GOT3 (cell line): ENCODE results near the gene S100A8.

Source experiments
- DNase-seq: peaks from one replicate; lab custom pipeline; 2025; ENCODE audit warnings: mixed read lengths; lab: John Stamatoyannopoulos, UW

The S100A8 gene

DNA sequence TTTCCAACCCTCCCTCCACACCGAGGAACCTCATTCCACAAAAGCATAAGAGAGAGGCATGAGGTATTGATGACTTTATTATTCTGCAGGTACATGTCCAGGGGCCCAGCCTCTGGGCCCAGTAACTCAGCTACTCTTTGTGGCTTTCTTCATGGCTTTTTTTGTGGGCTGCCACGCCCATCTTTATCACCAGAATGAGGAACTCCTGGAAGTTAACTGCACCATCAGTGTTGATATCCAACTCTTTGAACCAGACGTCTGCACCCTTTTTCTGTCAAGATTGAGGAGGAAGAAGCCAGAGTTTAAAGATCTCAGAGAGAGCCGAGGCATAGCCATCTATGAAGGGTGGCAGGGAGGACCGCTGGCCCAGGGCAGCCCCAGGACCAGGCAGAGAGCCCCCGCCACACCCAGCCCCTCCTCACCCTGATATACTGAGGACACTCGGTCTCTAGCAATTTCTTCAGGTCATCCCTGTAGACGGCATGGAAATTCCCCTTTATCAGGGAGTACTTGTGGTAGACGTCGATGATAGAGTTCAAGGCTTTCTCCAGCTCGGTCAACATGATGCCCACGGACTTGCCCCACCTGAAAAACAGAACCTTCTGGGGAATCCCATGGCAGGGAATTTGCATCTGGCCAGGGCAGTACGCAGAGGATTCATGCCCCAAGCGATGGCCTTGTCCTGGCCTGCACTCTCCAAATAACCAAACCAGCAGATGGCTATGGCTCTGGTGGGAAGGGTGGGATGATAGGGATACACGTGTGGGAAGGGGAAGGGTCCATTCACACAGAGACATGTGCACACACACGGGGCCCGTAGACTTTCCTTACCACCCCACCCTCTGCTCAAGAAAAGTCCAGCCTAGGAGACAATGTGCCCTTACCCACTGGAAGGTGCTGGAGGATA, 647 bp downstream of the S100A8 start:
- no peak for DNase-seq

DNA sequence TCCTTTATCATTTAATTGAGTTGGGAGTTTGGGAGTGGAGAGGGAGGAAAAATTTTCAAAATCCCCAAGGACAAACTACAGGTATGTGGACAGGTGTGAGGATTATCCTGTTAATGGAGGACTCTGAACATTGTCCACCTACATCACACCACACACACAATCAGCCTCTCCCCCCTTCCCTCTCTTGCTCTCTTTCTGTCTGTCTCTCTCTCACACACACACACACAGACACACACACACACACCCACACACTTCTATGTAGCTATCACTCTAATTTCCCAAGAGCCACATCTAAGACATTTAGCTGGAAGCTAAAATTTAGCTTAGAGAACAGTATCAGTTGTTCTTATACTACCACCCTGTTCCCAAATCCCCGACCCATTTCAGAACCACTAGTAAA, 1.5 kb downstream of the S100A8 start:
- no peak for DNase-seq

DNA sequence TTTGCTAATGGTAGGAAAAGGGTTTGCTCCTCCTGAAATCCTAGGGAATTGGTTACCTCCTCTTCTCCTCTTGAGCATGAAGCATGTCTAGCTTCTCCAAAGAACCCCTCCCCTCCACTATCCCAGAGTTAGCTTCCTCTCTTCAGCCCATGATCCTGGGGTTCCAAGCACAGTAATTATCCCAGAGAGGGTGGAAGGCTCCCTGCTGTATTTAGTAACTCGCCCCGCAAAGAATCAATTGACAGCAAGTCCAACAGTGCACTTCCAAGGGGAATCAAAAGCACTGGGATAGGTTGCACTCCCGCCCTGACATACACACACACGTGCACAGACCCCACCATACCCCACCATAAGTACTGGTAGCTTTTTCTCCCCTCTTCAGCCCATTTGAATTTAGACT, 3.1 kb downstream of the S100A8 start:
- DNase-seq = no peak

DNA sequence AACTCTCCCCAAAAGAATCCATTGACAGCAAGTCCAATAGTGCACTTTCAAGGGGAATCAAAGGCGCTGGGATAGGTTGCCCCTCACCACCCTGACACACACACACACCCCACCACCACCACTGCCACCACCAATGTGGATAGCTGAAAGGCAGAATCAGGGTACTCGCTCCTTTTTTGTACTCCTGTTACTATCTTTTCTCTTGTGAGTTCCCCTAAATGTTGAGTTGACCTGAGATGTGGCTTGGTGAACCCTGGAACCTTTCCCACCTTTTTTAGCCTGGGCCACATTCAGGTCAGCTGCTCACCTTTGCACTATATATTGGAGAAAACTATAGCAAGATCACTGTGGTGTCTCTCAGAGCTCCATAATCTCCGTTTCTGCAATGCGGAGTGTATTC, 3.9 kb downstream of the S100A8 start:
- no peak for DNase-seq

DNA sequence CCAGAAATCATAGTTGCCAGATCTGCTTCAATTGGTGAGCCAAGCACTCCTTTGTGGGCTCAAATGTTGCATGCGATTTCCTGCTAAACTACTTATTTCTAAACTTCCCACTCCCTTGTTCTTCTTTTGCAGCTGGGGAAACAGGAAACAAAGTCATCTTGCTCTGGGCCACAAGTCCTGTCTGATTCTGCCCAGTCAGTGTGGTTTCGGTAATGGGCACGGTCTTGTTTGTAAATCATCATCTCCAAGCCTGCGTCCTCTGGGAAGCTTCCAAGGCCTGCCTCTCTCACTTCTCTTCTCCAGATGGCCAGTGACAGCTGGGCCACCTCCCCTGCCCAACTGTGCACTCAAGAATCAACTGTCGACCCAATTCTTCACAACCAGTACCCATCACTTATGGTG, 4.4 kb downstream of the S100A8 start:
- no peak for DNase-seq

DNA sequence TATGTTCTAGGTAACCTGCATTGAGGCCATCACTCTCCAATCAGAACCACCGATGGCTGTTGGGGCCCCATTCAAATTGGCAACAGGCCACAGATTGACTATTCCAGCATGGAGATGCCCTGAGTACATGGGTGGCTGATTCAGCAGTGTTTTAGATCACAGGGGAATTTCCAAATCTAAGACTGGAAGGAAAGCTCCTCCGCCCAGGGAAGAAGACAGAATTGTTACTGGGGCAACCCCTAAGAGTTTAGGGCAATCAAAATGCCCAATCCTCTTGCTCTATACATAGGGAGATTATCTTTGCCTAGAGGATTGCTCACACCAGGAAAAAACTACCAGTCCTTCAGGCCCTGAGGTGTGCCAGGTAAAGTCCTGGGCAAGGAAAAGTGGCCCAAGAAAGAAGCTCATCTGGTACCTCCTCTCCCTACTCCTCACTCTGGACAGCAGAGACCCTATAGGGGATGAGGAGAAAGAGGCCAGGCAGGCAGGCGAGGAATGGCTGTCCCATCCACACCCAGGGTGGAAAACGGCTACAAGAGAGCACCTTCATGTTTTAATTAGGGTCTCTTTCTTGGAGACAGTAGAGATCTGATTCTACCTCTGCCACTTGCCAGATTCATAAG, 5.8 kb downstream of the S100A8 start:
- no peak for DNase-seq

DNA sequence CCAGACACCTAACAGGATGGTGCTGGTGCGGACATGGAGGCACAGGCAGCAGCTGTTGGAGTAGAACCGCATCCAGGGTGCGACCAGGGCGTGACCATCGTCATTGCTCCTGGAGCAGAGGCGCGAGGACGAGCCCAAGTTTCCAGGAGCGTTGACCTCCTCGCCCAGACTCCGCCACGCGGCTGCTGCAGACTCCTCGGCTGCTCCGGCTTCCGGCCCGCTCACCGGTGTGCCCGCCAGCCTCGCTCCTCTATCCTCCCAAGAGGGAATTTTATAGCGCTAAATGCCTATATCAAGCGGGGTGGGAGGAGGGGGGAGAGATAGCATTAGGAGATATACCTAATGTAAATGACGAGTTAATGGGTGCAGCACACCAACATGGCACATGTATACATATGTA, 10.2 kb downstream of the S100A8 start:
- no peak for DNase-seq

DNA sequence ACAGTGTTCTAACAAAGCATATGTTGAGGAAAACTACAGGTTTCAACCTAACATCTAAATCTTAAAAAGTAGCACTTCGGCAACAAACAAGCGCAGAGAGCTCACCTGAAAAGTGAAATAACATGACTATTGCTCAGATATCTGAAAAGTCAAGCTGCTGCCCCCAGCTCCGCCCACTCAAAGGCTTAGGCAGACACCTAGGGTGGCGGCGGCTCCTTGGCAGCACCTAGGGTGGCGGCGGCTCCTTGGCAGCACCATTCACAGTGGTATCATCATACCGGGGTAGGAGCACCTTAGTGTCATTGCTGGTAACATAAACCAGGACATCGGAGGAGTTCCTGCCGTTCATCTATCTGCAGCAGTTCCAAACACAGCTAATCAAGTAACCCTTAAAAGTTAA, 11.3 kb downstream of the S100A8 start:
- DNase-seq = no peak

DNA sequence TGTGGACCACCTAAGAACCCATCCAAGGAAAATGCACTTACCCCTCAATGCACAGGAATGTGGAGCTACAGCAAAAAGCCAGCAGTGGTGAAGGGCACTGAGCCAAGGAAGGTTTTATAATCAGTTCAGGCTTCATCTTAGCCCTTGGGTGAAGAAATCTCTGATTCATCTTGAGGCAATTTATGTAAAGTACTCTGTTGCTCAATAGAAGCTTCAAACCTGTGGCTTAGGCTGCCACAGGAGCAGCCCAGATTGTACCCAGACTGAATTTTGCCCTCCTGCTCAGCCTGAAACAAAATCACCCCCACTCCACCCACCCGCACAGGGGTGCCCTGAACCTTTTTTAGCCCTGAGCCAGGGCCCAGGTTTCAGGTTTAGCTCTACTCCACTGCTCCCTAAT, 15.4 kb downstream of the S100A8 start, which contains the start of gene S100A12:
S100A12 (minus strand) TSS at position 111 of the 400 bp plus-strand sequence. CDS start 1,029 bp downstream, outside the sequence.
- peak; percentile 6 for DNase-seq

DNA sequence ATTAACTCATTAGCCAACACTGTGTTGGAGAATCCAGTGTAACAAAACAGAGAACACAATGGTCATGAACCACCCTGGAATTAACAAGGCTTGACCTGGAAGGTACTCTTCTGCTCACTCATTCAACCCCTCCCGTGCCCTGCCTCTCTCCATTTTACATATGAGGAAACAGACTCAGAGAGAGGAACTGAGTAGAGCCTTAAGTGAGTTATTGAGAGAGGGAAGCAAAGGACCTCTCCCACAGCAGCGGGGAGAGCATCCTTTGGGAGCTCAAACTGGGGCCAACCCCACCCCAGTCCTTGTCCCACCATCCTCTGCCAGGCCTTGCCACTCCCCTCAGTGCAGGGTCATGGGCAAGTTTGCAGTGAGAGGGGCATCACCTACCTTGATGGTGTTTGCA, 16.8 kb downstream of the S100A8 start:
- no peak for DNase-seq

DNA sequence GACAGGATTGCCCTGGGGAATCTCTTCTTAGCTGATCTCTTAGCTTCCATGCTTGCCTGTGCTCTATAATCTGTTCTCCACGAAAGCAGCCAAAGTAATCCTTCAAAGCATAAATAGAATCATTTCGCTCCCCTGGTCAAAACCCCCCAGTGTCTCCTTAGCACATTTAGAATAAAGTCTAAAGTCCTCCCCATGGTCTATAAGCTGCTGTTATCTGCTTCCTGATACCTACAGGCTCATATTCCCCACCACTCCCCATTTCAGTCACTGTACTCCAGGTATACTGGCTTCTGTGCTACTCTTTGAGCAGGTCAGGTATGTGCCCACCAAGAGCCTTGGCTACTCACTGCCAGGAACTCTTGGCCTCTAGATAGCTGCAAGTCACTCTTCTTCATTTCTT, 18.3 kb downstream of the S100A8 start:
- DNase-seq = no peak

DNA sequence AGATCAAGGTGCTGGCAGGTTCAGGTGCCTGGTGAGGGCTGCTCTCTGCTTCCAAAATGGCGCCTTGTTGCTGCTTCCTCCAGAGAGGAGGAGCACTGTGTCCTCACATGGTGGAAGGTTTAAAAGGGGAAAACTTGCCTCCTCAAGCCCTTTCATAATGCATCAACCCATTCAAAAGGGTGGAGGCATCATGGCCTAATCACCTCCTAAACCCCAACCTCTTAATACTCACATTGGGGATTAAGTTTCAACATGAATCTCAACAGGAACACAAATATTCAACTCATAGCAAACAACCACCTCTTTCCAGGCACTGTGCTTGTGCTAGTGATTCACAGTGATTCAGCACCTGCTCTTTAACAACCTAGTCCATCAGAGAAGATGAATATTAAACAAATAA, 19.6 kb downstream of the S100A8 start:
- no peak for DNase-seq

DNA sequence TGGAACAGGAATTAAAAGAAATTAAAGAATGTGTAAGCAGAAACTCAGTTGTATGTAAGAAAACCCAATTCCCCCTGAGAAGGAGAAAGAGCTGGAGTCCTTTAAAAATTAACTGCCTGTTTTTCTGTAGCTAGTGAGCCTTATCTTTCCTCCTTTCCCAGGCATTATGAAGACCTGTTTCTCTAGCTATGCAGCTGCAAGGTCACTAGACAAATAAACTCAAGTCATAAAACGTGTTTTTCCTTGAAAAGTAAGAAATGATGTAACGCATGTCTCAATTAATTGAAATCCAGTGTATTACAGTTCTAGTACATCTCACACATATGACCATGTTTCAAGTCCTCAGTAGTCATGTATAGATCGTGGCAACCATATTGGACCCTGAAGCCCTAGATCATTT, 20.7 kb downstream of the S100A8 start:
- no peak for DNase-seq

DNA sequence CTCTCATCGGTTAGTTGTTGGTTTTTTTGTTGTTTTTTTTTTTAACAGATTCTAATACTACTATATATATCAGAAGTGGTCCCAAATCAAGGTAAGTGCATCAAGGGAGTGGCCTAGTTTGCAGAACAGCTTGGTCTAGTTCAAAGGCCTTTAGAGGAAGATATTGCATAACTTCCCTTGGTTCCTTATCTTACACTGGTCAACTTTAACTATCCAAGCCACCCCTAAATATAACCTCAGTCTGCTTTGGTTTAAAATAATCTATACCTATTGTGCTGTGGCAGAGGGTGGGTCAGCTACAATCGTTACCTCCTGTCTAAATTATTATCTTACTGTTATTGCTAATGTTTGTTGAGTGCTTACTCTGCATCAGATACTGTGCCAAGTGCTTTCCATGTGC, 22.4 kb downstream of the S100A8 start:
- DNase-seq = no peak

DNA sequence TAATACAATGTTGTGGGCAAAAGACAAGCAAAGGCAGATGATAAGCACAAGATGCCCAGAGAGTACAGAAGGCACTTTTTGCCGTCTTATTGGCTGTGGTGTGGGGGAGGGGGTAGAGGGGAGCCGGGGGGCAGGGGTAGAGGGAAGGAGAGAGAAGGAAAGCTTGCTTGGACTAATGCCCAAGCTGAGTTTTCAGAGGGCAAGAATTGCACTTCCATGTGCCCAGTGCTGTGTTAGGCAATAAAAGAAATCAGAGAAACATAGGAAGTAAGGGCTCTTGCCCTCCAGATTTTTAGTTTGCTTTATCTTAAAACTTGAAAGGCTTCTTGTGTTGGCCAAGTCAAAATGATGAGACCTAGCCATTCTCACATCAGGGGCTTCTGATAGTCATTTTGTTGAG, 23.8 kb downstream of the S100A8 start:
- DNase-seq = no peak

DNA sequence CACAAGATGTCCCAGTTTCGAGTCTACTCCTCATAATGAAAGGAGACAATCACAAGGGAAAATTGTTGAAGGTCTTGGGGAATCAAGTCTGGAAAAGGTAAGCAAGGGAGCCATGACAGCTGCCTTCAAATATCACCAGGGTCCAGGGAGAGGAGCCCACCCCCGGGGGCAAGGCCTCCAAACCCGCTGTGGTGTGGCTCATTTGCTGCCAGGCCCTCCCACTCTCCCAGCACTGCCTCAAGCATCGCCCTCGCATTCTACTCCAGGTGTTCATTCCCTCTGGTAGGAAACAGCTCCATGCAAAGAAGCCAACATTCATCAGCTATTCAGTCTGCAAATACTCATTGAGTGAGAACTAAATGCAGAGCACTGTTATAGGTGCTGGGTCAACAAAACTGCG, 24.6 kb downstream of the S100A8 start:
- DNase-seq = no peak

DNA sequence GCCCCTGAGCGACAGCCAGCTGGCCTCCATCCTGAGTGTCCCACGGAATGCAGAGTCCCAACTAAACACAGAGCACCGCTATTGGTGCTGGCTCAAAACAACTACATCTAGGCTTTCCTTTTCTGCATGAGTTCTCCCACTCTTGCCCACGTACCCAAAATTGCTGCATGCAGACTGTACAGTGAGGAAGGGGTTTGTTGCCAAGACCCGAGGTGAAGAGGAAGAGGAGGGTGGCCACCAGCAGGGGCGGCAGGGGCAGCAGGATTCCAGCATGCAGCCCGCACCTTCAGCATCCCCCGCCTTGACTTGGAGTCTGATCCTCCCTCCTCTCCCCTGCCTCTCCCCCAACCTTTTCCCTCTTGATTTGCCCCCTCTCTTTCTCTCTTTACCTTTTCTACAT, 25.2 kb downstream of the S100A8 start:
- DNase-seq = no peak

DNA sequence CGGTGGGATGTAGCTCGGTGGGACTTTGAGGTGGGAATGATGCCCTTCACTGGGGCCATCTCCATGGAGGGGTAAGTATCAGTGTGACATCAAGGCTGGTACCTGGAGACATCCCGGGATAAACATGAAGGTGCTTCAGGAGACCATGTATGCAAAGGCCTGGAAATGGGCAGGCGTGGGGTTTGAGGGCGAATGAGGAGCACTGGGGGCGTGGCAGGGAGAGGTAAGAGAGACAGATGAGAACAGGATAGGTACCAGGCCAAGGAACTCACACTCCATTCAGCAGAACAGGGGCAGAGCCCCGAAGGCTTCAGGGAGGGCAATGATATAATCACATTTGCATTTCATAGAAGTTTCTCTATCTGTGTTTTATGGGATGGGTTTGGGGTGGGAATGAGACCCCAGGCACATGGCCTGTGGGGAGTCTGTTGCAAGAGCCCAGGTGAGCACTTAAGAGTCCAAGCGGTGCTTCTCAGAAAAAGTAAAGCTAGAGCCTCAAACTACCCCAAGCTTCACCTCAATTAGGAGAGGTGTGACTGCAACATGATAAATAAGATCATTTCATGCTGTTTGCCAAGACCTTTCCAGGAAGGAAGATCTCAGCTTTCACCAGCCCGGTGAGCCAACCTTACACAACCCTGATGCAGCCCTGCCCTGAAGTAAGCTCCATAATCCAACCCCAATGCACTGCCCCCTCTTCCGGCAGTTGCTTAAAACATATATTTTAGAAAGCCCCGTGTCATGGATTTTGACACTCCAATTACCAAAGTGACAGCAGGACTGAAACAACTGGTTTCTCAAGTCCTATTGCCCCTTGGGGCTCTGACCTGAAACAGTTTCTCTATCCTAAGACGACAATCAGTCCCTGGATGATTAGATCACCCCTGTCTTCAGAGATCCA, 25.9 kb downstream of the S100A8 start:
- no peak for DNase-seq

DNA sequence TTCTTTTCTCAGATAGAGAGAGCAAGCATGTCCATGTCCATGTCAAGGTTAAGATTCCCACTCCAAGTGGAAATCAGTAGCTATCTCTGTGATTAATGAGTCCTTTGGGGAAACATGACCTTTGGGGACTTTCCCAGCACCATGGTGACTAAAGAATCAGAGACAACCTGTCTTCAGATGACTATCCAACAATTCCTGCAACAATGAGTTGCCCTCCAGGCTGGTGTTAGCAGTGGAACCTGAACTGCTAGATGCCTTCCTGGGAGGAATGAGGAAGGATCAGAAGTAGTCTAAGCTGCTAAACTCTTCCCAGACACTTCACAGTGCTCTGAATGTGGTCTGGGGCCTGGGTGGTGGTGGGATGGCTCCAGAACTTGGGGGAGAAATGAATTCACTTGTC, 26.7 kb downstream of the S100A8 start:
- no peak for DNase-seq

DNA sequence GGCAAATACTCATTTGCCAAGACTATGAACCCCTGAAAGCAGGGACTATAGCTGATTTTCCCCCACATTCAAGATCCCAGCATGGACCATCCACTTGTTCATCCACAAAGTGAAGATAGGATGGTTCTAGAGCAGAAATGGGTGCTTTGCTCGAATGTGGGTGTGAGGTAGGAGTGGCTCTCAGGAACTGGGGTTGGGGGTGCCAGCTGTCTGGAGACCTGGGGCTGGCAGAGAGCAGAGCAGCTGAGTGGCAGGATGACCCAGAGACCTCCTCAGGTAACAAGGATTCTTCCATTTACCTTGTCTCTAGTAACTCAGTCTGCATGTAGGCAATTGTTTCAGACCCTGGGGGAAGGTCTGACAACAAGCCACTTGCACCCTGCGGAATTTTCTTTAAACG, 27.2 kb downstream of the S100A8 start:
- DNase-seq = no peak

DNA sequence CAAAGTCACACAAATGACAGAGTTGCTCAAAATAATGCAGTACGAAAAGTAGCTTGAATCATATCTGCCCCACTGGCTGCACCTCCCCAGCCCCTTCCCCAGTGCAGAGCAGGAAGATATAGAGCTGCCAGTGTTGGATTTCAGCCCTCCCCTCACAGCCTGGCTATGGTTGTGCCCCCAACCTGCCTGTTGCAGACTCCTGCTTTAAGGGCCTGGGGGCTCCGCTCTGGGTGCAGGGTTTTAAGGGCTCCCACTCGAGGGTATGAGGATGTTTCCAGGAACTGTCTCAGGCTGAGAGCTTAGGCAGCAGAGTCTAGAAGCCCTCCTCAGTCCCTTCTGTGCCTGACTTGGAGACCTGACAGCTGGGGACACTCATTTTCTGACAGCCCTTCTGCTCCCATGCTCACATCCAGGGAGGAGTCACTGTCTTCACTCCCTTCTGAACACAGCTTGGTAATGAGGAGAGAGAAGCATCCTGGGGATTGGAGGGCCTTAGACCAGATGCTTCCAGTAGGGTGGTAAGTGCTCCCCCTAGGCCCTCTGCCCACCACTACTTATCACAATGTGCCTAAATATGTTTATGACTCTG, 28.6 kb downstream of the S100A8 start:
- no peak for DNase-seq

DNA sequence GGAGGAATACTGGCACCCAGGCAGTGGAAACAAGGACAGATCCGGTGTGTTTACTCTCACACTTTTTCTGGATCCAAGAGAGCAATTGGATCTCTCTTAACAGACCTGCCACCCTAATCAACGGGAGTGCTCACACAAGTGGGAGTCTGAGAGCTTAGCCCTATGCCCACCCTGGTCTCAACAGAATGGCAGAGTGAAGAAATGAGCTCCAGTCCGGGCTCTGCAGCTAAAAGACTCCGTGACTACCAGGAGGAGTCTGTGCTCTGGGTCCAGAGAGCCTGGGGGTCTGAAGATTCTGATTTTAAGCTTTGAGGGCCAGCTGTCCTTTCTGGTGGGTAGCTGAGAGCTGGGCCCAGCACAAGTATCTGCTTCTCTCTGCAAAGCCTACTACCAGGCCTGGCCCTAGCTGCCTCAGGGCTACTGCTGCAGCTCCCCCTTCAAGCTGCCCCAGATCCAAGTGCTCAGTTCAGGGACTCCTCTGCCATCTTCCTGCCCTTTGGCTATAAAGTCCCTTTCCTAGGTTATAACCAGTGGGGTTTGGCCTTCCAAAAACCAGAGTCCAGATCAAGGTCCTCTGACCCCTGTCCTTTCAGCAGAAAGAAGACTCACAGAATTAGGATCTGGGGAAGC, 29.3 kb downstream of the S100A8 start:
- no peak for DNase-seq
